NCI-H748 (cell line): ENCODE measurements around the gene SPRYD3.

Source experiments
- DNase-seq: peaks from one replicate; lab custom pipeline; 2025; ENCODE audit not compliant: unreplicated experiment; lab: John Stamatoyannopoulos, UW

SPRYD3 gene

GRCh38 chr12:53078425-53079225, 565 bp downstream of the SPRYD3 start:
- no peak for DNase-seq

GRCh38 chr12:53077030-53077429, 2.2 kb downstream of the SPRYD3 start:
- DNase-seq = no peak

GRCh38 chr12:53076461-53076860, 2.7 kb downstream of the SPRYD3 start:
- DNase-seq = no peak

GRCh38 chr12:53074999-53075370, 4.2 kb downstream of the SPRYD3 start:
- no peak for DNase-seq

- no peak for DNase-seq
Measured at GRCh38 chr12:53074283-53074998, 4.7 kb downstream of the SPRYD3 start.

- no peak for DNase-seq
Measured at GRCh38 chr12:53073881-53074280, 5.3 kb downstream of the SPRYD3 start.

GRCh38 chr12:53071591-53072551, 7.3 kb downstream of the SPRYD3 start:
- DNase-seq = no peak

- no peak for DNase-seq
Measured at GRCh38 chr12:53070877-53071492, 8.2 kb downstream of the SPRYD3 start.

GRCh38 chr12:53069621-53070410, 9.4 kb downstream of the SPRYD3 start:
- DNase-seq = no peak

GRCh38 chr12:53068811-53069585, 10.2 kb downstream of the SPRYD3 start:
- DNase-seq = no peak

GRCh38 chr12:53067993-53068770, 11.0 kb downstream of the SPRYD3 start:
- DNase-seq = no peak

- DNase-seq = no peak
Measured at GRCh38 chr12:53067074-53067992, 11.9 kb downstream of the SPRYD3 start.

- peak; percentile 74 for DNase-seq
Measured at GRCh38 chr12:53065975-53066931, 12.9 kb downstream of the SPRYD3 start.

- DNase-seq = no peak
Measured at GRCh38 chr12:53065470-53065869, 13.7 kb downstream of the SPRYD3 start.

GRCh38 chr12:53064613-53065436, 14.4 kb downstream of the SPRYD3 start:
- no peak for DNase-seq
